Erythroblast (primary cell): ENCODE results near the gene AMMECR1.

Experiments used
- GATA1 ChIP-seq: IDR thresholded peaks from 2 replicates; pipeline ENCODE4 v1.6.1; 2011; ENCODE audit warnings: low read depth, mild to moderate bottlenecking, control low read depth, low read length, moderate library complexity
- POLR2A ChIP-seq: IDR thresholded peaks from 2 replicates; pipeline ENCODE4 v1.6.1; 2011; ENCODE audit warnings: mild to moderate bottlenecking, low read length

- TF ChIP-seq POLR2A (no peak), GATA1 (no peak)
Observed at GRCh38 chrX:110153896-110154295, 164.0 kb downstream of the AMMECR1 start.
